Lower leg skin (tissue), 3 donors: ENCODE measurements around the gene LGR5.

Experiments
- CTCF ChIP-seq, 3 donors: fragments of 450-650 bp; IDR thresholded peaks; one replicate each; pipeline ENCODE4 v1.5.1; 2016; ENCODE audit warnings: antibody characterized with exemption in 3 of 3, mild to moderate bottlenecking in 3 of 3, moderate library complexity in 2 of 3
- POLR2A ChIP-seq, 2 donors: fragments of 450-650 bp; IDR thresholded peaks; one replicate each; pipeline ENCODE4 v1.6.1; 2016 to 2017; ENCODE audit warnings: antibody characterized with exemption in 2 of 2, mild to moderate bottlenecking in 1 of 2, moderate library complexity in 1 of 2

DNA sequence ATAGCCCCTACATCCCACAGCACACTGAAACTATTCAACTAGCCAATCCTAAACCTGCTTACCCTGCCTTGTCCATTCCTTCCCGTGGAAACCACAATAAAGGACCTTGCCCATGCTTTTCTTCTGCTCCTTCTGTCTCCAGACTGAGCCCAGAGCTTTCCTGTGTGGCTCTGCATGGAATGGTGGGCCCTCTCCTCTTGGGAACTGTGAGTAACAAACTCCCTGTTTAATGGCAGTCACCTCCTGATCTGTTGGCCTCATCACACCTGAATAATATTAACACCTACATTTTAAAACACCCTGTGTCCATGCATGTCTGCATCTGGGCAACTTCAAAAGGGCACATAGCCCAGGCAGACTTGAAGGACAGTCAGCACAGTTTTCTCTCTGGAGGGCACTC lies 12.4 kb downstream of the LGR5 start:
- no peak for TF ChIP-seq POLR2A (IDR thresholded peaks at IDR 0.05)
- TF ChIP-seq CTCF (IDR thresholded peaks at IDR 0.05) = no peak
